Activated T-helper 17 cell treated with anti-CD3 and anti-CD28 coated beads, Interleukin-2, amount 50 U/mL, for 72 hours (primary cell): Measurements from ENCODE around the gene IL1RL1. TPM values are rescaled to one million over a fixed set of nuclear protein-coding genes. Genes with fewer than 3 reads are reported as not detected.

Source experiments
- ATAC-seq: fragments of 150-1000 bp; cut with Tn5 transposase; replicated peaks from 2 replicates; pipeline ENCODE4 v1.10.0; 2021; ENCODE audit warnings: mild to moderate bottlenecking, moderate library complexity
- H3K27ac Mint-ChIP-seq: one replicate; pipeline ENCODE4 v1.8.0; 2022; ENCODE audit warnings: mixed read lengths
- H3K27me3 Mint-ChIP-seq: one replicate; pipeline ENCODE4 v1.8.0; 2022; ENCODE audit warnings: mixed read lengths
- H3K36me3 Mint-ChIP-seq: one replicate; pipeline ENCODE4 v1.8.0; 2022; ENCODE audit warnings: low read depth, mild to moderate bottlenecking, mixed read lengths
- H3K4me1 Mint-ChIP-seq: one replicate; pipeline ENCODE4 v1.8.0; 2022; ENCODE audit warnings: mixed read lengths
- H3K4me3 Mint-ChIP-seq: one replicate; pipeline ENCODE4 v1.8.0; 2022; ENCODE audit warnings: mild to moderate bottlenecking, mixed read lengths
- H3K9me3 Mint-ChIP-seq: one replicate; pipeline ENCODE4 v1.8.0; 2022; ENCODE audit warnings: mixed read lengths
- total RNA-seq, 2 donors: library from RNA; stranded (reverse); gene quantifications; one replicate each; pipeline ENCODE4 v1.2.3, GENCODE V29; 2022

IL1RL1 gene
- total RNA-seq, 2 donors from 2014 or later: 0.24 to 0.79 TPM

DNA sequence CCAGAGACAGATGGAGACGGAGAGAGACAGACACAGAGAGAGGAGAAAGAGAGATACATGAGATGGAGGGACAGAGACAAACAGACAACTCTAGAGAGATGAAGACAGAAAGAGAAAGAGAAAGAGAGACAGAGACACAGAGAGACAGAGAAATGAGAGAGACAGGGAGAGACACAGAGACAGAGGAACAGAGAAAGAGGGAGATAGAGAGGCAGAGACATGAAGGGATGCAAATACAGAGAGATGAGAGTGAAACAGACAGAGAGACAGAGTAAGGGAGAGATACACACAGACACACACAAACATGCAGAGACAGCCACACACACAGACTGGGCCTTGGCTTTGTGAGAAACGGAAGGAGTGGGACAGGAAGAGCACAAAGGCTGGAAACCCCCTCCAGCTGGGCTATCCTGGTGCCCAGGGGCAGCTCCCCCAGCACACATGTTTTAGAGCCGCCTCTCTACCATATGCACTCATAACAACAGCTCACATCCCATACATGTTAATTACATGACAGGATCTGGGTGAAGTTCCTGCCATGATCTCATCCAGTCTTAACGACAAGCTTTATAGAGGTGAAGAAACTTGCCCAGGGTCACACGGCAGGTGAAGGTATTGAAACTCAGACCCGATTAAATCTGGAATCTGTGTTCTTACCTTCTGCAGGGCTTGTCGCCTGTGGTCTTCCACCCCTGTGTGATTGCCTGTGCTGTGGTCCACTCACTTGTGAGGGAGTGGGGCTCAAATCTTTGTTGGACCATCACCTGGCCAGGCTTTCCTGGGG is 76.6 kb downstream of the IL1RL1 start:
- H3K27me3 Mint-ChIP-seq: no peaks in the 10 kb centered on the region
- H3K4me3 Mint-ChIP-seq: peak overlapping the region; percentile 4
- H3K9me3 Mint-ChIP-seq: peaks cover 13% of the 10 kb centered on the region
- ATAC-seq: peak; percentile 43
- H3K27ac Mint-ChIP-seq: peak overlapping the region; percentile 53
- H3K4me1 Mint-ChIP-seq: peaks cover 28% of the 10 kb centered on the region
- peaks cover 78% of the 10 kb centered on the region for H3K36me3 Mint-ChIP-seq

DNA sequence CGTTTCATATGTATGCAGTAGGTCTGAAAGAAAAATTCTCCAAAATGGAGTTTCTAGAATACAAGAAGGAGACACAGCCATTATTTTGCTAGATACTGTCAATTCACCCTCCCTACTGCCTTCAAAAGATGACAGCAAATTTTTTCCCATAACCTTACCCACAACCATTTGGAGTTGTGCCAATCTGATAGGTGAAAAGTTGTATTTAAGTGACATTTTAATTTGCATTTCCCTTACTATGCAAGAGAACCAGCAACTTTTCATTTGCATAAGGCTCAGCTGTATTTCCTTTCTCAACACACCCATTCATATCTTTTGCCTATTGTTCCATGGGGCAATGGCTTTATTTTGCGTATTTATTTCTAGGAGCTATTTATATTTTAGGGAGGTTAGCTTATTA is 80.2 kb downstream of the IL1RL1 start:
- Mint-ChIP-seq H3K36me3 (peaks cover 51% of the 10 kb centered on the region), H3K27ac (peak overlapping the region; percentile 26), H3K4me1 (peaks cover 28% of the 10 kb centered on the region), H3K9me3 (no peaks in the 10 kb centered on the region), H3K27me3 (no peaks in the 10 kb centered on the region), H3K4me3 (peak overlapping the region; percentile 26)
- ATAC-seq: peak; percentile 64

GRCh38 chr2:102392096-102392495 is 80.7 kb downstream of the IL1RL1 start:
- Mint-ChIP-seq H3K36me3 (peaks cover 45% of the 10 kb centered on the region), H3K9me3 (no peaks in the 10 kb centered on the region), H3K4me3 (no peak overlapping the region), H3K4me1 (peaks cover 28% of the 10 kb centered on the region), H3K27ac (no peak overlapping the region), H3K27me3 (no peaks in the 10 kb centered on the region)
- ATAC-seq: no peak

DNA sequence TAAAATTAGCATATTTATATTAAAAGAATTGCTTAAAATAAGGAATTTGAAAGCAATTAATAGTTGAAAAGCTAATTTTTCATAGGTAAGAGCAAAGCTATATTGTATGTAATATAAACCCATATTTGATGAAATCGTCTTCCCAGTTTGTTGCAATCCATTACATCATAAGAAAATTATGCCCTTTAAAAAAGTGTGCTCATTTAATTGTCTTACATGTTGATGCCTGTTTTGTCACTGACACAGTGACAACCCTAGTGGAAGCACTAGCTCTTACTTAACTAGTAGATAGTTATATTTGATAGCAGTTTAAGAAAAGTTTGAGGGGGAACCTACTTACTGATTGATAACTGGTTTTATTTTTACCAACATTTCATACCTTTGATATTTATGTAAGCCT is 81.6 kb downstream of the IL1RL1 start:
- Mint-ChIP-seq H3K4me1 (peaks cover 21% of the 10 kb centered on the region), H3K27me3 (no peaks in the 10 kb centered on the region), H3K36me3 (peaks cover 37% of the 10 kb centered on the region), H3K27ac (no peak overlapping the region), H3K4me3 (no peak overlapping the region), H3K9me3 (no peaks in the 10 kb centered on the region)
- no peak for ATAC-seq

GRCh38 chr2:102396012-102396411 is 84.6 kb downstream of the IL1RL1 start:
- peaks cover 7% of the 10 kb centered on the region for H3K4me1 Mint-ChIP-seq
- H3K27ac Mint-ChIP-seq: no peak overlapping the region
- ATAC-seq: no peak
- H3K36me3 Mint-ChIP-seq: peaks cover 19% of the 10 kb centered on the region
- H3K4me3 Mint-ChIP-seq: no peak overlapping the region
- no peaks in the 10 kb centered on the region for H3K9me3 Mint-ChIP-seq
- no peaks in the 10 kb centered on the region for H3K27me3 Mint-ChIP-seq

- H3K4me1 Mint-ChIP-seq: peaks cover 6% of the 10 kb centered on the region
- ATAC-seq: no peak
- no peak overlapping the region for H3K4me3 Mint-ChIP-seq
- no peaks in the 10 kb centered on the region for H3K9me3 Mint-ChIP-seq
- no peaks in the 10 kb centered on the region for H3K27me3 Mint-ChIP-seq
- peaks cover 13% of the 10 kb centered on the region for H3K36me3 Mint-ChIP-seq
- H3K27ac Mint-ChIP-seq: no peak overlapping the region
Measured at GRCh38 chr2:102397209-102397608, 85.8 kb downstream of the IL1RL1 start.

DNA sequence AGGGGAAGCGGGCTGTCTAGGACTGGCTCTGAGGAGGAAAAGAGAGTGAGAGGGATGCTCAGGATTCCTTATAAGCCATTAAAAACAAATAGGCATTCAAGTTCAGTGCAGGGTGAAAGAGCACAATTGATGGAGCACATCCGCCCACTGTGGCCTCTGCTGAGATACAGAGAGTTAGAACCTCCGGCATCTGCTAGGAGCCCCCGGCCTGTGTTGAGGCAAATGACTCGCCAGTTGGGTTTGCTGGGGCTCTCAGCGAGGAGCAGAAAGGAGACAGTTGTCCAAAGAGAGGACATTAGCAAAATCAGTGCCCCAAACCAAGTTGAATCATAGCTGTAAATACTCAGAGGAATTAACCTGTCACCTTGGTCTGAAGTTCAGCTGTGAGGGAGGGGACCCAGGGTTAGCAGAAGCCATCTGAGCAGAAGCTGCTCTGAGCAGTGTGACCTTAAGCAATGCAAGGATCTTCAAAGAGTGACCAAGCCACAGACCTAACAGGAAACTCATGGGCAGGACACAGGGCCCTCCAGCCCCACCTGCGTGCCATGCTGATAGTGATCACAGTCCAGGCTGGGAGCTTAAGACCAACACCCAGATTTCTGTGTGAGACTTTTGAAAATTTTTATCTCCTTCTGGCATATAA is 88.3 kb downstream of the IL1RL1 start:
- Mint-ChIP-seq H3K27ac (no peak overlapping the region), H3K27me3 (no peaks in the 10 kb centered on the region), H3K9me3 (no peaks in the 10 kb centered on the region), H3K36me3 (peaks cover 8% of the 10 kb centered on the region), H3K4me1 (peaks cover 6% of the 10 kb centered on the region), H3K4me3 (no peak overlapping the region)
- ATAC-seq: no peak

DNA sequence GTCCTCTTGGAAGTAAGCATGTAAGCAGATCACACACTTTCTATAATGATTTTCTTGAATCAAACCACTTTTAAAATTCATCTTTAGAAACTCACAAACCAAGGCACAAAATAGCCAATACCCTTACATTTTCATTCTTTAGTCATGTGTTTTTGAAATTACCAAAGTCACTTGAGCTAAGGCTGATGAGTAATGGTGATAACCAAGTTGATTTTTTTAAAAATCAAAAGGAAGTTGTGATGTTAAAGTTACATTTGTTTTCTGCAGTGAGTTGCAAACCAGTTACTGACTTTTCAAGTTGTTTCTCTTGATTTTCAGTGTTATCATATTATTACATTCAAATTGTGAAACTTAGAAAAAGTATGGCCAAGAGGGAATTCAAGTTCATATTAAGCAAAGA is 90.1 kb downstream of the IL1RL1 start:
- peaks cover 5% of the 10 kb centered on the region for H3K36me3 Mint-ChIP-seq
- H3K4me3 Mint-ChIP-seq: no peak overlapping the region
- no peak overlapping the region for H3K27ac Mint-ChIP-seq
- peaks cover 6% of the 10 kb centered on the region for H3K4me1 Mint-ChIP-seq
- ATAC-seq: no peak
- H3K9me3 Mint-ChIP-seq: no peaks in the 10 kb centered on the region
- no peaks in the 10 kb centered on the region for H3K27me3 Mint-ChIP-seq

Other genes with a start within 250 kb of the IL1RL1 start
- 10 to 100 TPM; 41.7 to 68.1 TPM for gene IL1R1, start 168.8 kb upstream of the IL1RL1 start, total RNA-seq
- gene IL1RL2, start 124.5 kb upstream of the IL1RL1 start, total RNA-seq: 1 to 10 TPM in 1 of 2 donors, under 1 TPM in 1; 0.41 to 2.7 TPM
- gene IL18R1, start 44.2 kb downstream of the IL1RL1 start, total RNA-seq: 10 to 100 TPM; 20.5 to 27.7 TPM
- 1 to 10 TPM; 3.7 to 5.6 TPM for gene IL18RAP, start 111.6 kb downstream of the IL1RL1 start, total RNA-seq
- gene SLC9A4, start 161.7 kb downstream of the IL1RL1 start, total RNA-seq: under 1 TPM; 0.11 TPM